Neural progenitor cell (in vitro differentiated cells): ENCODE measurements around the gene KCNMA1. TPM values are rescaled to one million over a fixed set of nuclear protein-coding genes. Genes with fewer than 3 reads are reported as not detected.

Source experiments
- DNase-seq: peaks from one replicate; pipeline ENCODE4 v3.0.0-alpha.2; 2016; ENCODE audit warnings: low spot score
- H2AFZ ChIP-seq: fragments of 200-600 bp; sonication (generic); replicated peaks from 2 replicates; pipeline ENCODE4 v1.6.1; 2016; ENCODE audit warnings: antibody characterized with exemption
- H3F3A ChIP-seq: fragments of 200-600 bp; sonication (generic); 2 replicates; pipeline ENCODE4 v1.6.1; 2016; ENCODE audit warnings: antibody characterized with exemption, low read depth
- H3K27ac ChIP-seq: fragments of 200-600 bp; sonication (generic); 2 replicates; pipeline ENCODE4 v1.5.1; 2016; ENCODE audit warnings: mild to moderate bottlenecking
- H3K27me3 ChIP-seq: fragments of 200-600 bp; sonication (generic); 2 replicates; pipeline ENCODE4 v1.6.1; 2016; ENCODE audit warnings: mild to moderate bottlenecking, moderate library complexity
- H3K36me3 ChIP-seq: fragments of 200-600 bp; sonication (generic); 2 replicates; pipeline ENCODE4 v1.5.1; 2016
- H3K4me1 ChIP-seq: fragments of 200-600 bp; sonication (generic); 2 replicates; pipeline ENCODE4 v1.6.1; 2016; ENCODE audit warnings: mixed run types
- H3K4me2 ChIP-seq: fragments of 200-600 bp; sonication (generic); 2 replicates; pipeline ENCODE4 v1.6.1; 2016
- H3K4me3 ChIP-seq: fragments of 200-600 bp; sonication (generic); 2 replicates; pipeline ENCODE4 v1.5.1; 2016
- H3K79me2 ChIP-seq: fragments of 200-600 bp; sonication (generic); 2 replicates; pipeline ENCODE4 v1.6.1; 2016; ENCODE audit warnings: low read depth
- H3K9ac ChIP-seq: fragments of 200-600 bp; sonication (generic); 2 replicates; pipeline ENCODE4 v1.6.1; 2016
- H3K9me3 ChIP-seq: fragments of 200-600 bp; sonication (generic); 2 replicates; pipeline ENCODE4 v1.5.1; 2016; ENCODE audit warnings: low read depth
- H4K20me1 ChIP-seq: fragments of 200-600 bp; sonication (generic); 2 replicates; pipeline ENCODE4 v1.6.1; 2016; ENCODE audit warnings: low read depth
- H3K27ac Mint-ChIP-seq: 3 replicates; pipeline ENCODE4 v1.8.0; 2021; ENCODE audit warnings: mixed read lengths
- H3K27me3 Mint-ChIP-seq: 2 replicates; pipeline ENCODE4 v1.8.0; 2022; ENCODE audit warnings: low read depth, mild to moderate bottlenecking, inconsistent platforms, moderate library complexity, mixed read lengths; ENCODE audit not compliant: insufficient read depth
- H3K36me3 Mint-ChIP-seq: 3 replicates; pipeline ENCODE4 v1.8.0; 2021; ENCODE audit warnings: mixed read lengths
- H3K4me1 Mint-ChIP-seq: 3 replicates; pipeline ENCODE4 v1.8.0; 2021; ENCODE audit warnings: mixed read lengths
- H3K4me3 Mint-ChIP-seq: 3 replicates; pipeline ENCODE4 v1.8.0; 2021; ENCODE audit warnings: mild to moderate bottlenecking, moderate library complexity, mixed read lengths
- H3K9me3 Mint-ChIP-seq: 3 replicates; pipeline ENCODE4 v1.8.0; 2020; ENCODE audit warnings: mixed read lengths
- EZH2 ChIP-seq: fragments of 200-600 bp; sonication (generic); IDR thresholded peaks from 2 replicates; pipeline ENCODE4 v1.6.1; 2017; ENCODE audit warnings: antibody characterized with exemption, mild to moderate bottlenecking, moderate library complexity
- EZH2phosphoT487 ChIP-seq: fragments of 200-600 bp; sonication (generic); IDR thresholded peaks from 2 replicates; pipeline ENCODE4 v1.6.1; 2017; ENCODE audit warnings: antibody characterized with exemption
- total RNA-seq: library from RNA; depleted of rRNA; stranded (reverse); fragments of >200 nt; gene quantifications from 2 replicates; pipeline ENCODE4 v1.2.3, GENCODE V29; 2015; ENCODE audit warnings: low replicate concordance
- TF ChIP-seq, protein P1 (sequence below): fragments of 200-600 bp; sonication (generic); IDR thresholded peaks from 2 replicates; pipeline ENCODE4 v1.5.1; 2017; ENCODE audit warnings: antibody characterized with exemption, mild to moderate bottlenecking

The KCNMA1 gene
- total RNA-seq, 1 donor from 2014 or later, result 2.4 TPM

- no peak overlapping the region for H3K27ac ChIP-seq
- H3F3A ChIP-seq, result no peaks in the 10 kb centered on the region
- no peak overlapping the region for H3K4me2 ChIP-seq
- no peak for DNase-seq
- no peaks in the 10 kb centered on the region for H3K27me3 Mint-ChIP-seq
- no peak overlapping the region for H3K4me3 Mint-ChIP-seq
- H3K27me3 ChIP-seq, result peaks cover 4% of the 10 kb centered on the region
- H3K36me3 ChIP-seq, result no peaks in the 10 kb centered on the region
- no peak overlapping the region for H3K9ac ChIP-seq
- H3K4me1 Mint-ChIP-seq, result peaks cover 19% of the 10 kb centered on the region
- no peaks in the 10 kb centered on the region for H3K79me2 ChIP-seq
- no peaks in the 10 kb centered on the region for H3K9me3 ChIP-seq
- no peak overlapping the region for H2AFZ ChIP-seq
- H3K4me3 ChIP-seq, result no peak overlapping the region
- TF ChIP-seq EZH2, result no peak
- no peak for TF ChIP-seq EZH2phosphoT487
- TF ChIP-seq, protein P1, sequence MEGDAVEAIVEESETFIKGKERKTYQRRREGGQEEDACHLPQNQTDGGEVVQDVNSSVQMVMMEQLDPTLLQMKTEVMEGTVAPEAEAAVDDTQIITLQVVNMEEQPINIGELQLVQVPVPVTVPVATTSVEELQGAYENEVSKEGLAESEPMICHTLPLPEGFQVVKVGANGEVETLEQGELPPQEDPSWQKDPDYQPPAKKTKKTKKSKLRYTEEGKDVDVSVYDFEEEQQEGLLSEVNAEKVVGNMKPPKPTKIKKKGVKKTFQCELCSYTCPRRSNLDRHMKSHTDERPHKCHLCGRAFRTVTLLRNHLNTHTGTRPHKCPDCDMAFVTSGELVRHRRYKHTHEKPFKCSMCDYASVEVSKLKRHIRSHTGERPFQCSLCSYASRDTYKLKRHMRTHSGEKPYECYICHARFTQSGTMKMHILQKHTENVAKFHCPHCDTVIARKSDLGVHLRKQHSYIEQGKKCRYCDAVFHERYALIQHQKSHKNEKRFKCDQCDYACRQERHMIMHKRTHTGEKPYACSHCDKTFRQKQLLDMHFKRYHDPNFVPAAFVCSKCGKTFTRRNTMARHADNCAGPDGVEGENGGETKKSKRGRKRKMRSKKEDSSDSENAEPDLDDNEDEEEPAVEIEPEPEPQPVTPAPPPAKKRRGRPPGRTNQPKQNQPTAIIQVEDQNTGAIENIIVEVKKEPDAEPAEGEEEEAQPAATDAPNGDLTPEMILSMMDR, result no peak
- H3K9me3 Mint-ChIP-seq, result no peaks in the 10 kb centered on the region
- H3K36me3 Mint-ChIP-seq, result no peaks in the 10 kb centered on the region
- H4K20me1 ChIP-seq, result no peaks in the 10 kb centered on the region
- peaks cover 6% of the 10 kb centered on the region for H3K4me1 ChIP-seq
- no peak overlapping the region for H3K27ac Mint-ChIP-seq
Measured at GRCh38 chr10:77105761-77106221, 531.8 kb downstream of the KCNMA1 start.

GRCh38 chr10:77104459-77104980, 533.1 kb downstream of the KCNMA1 start:
- no peak overlapping the region for H2AFZ ChIP-seq
- DNase-seq, result no peak
- Mint-ChIP-seq H3K9me3 (no peaks in the 10 kb centered on the region), H3K27me3 (peaks cover 2% of the 10 kb centered on the region), H3K36me3 (no peaks in the 10 kb centered on the region), H3K4me3 (no peak overlapping the region), H3K4me1 (peaks cover 17% of the 10 kb centered on the region), H3K27ac (no peak overlapping the region)
- no peak overlapping the region for H3K9ac ChIP-seq
- no peaks in the 10 kb centered on the region for H3F3A ChIP-seq
- no peak overlapping the region for H3K27ac ChIP-seq
- no peaks in the 10 kb centered on the region for H3K79me2 ChIP-seq
- H3K4me1 ChIP-seq, result peaks cover 4% of the 10 kb centered on the region
- no peaks in the 10 kb centered on the region for H3K27me3 ChIP-seq
- no peaks in the 10 kb centered on the region for H4K20me1 ChIP-seq
- H3K4me3 ChIP-seq, result no peak overlapping the region
- H3K36me3 ChIP-seq, result no peaks in the 10 kb centered on the region
- no peaks in the 10 kb centered on the region for H3K9me3 ChIP-seq
- H3K4me2 ChIP-seq, result no peak overlapping the region
- TF ChIP-seq EZH2phosphoT487 (no peak), EZH2 (no peak)
- TF ChIP-seq, protein P1, result no peak

- TF ChIP-seq EZH2 (no peak), EZH2phosphoT487 (no peak)
- TF ChIP-seq, protein P1, result no peak
- Histone ChIP-seq H3K36me3 (no peaks in the 10 kb centered on the region), H3K4me2 (no peak overlapping the region), H2AFZ (no peak overlapping the region), H3K4me3 (no peak overlapping the region), H3K4me1 (no peaks in the 10 kb centered on the region), H3F3A (no peaks in the 10 kb centered on the region), H3K9me3 (no peaks in the 10 kb centered on the region), H4K20me1 (no peaks in the 10 kb centered on the region), H3K79me2 (no peaks in the 10 kb centered on the region), H3K9ac (no peak overlapping the region), H3K27ac (no peak overlapping the region), H3K27me3 (no peaks in the 10 kb centered on the region)
- no peak for DNase-seq
- no peak overlapping the region for H3K4me3 Mint-ChIP-seq
- H3K27me3 Mint-ChIP-seq, result peaks cover 4% of the 10 kb centered on the region
- H3K36me3 Mint-ChIP-seq, result no peaks in the 10 kb centered on the region
- peaks cover 15% of the 10 kb centered on the region for H3K4me1 Mint-ChIP-seq
- H3K9me3 Mint-ChIP-seq, result no peaks in the 10 kb centered on the region
- H3K27ac Mint-ChIP-seq, result no peak overlapping the region
Measured at GRCh38 chr10:77103213-77103612, 534.4 kb downstream of the KCNMA1 start.
